ENCODE data around the gene APBB2. TPM values are rescaled to one million over a fixed set of nuclear protein-coding genes. Genes with fewer than 3 reads are reported as not detected.

Gene APBB2
- total and polyA plus RNA-seq, 5 experiments from 2014 or later = 0.44 to 1.9 TPM; not detected in 3

Other genes with a start within 250 kb of the APBB2 start
- gene UCHL1, start 42.4 kb upstream of the APBB2 start, total RNA-seq = under 1 TPM in 1 of 2 experiments, not detected in 1; 0.49 TPM
- gene UCHL1, start 42.4 kb upstream of the APBB2 start, polyA plus RNA-seq = not detected